Activated naive CD8-positive, alpha-beta T cell treated with anti-CD3 and anti-CD28 coated beads, Interleukin-2, amount 50 U/mL, for 16 hours (primary cell): Measurements from ENCODE around the gene PTTG1.
A peak's percentile ranks its signal among the peaks of the same experiment; 100 is the strongest.

Experiments
- DNase-seq: peaks from one replicate; pipeline ENCODE4 v3.0.0-alpha.2; 2020; ENCODE audit warnings: low read depth, low spot score

The PTTG1 gene

GRCh38 chr5:160421625-160422258 is at the start of gene PTTG1:
TSS of gene PTTG1 (plus strand) at chr5:160421855. CDS start at chr5:160422313, 458 bp downstream.
- DNase-seq, result peak; percentile 79

GRCh38 chr5:160375166-160375565 is 46.5 kb upstream of the PTTG1 start:
- no peak for DNase-seq

- no peak for DNase-seq
Observed at GRCh38 chr5:160375701-160376100, 46.0 kb upstream of the PTTG1 start.

- no peak for DNase-seq
Observed at GRCh38 chr5:160376416-160376815, 45.2 kb upstream of the PTTG1 start.

- DNase-seq, result no peak
Observed at GRCh38 chr5:160377651-160378050, 44.0 kb upstream of the PTTG1 start.

- no peak for DNase-seq
Observed at GRCh38 chr5:160378330-160378729, 43.3 kb upstream of the PTTG1 start.

GRCh38 chr5:160379511-160379910 is 42.1 kb upstream of the PTTG1 start:
- no peak for DNase-seq

- DNase-seq, result no peak
Observed at GRCh38 chr5:160380041-160380440, 41.6 kb upstream of the PTTG1 start.

GRCh38 chr5:160382346-160382745 is 39.3 kb upstream of the PTTG1 start:
- no peak for DNase-seq

GRCh38 chr5:160384681-160385080 is 37.0 kb upstream of the PTTG1 start:
- no peak for DNase-seq

- DNase-seq, result no peak
Observed at GRCh38 chr5:160385496-160385895, 36.2 kb upstream of the PTTG1 start.

GRCh38 chr5:160387445-160387844 is 34.2 kb upstream of the PTTG1 start:
- no peak for DNase-seq

GRCh38 chr5:160390787-160391696 is 30.6 kb upstream of the PTTG1 start:
- no peak for DNase-seq

GRCh38 chr5:160395111-160395510 is 26.5 kb upstream of the PTTG1 start:
- no peak for DNase-seq

- DNase-seq, result no peak
Observed at GRCh38 chr5:160397492-160397891, 24.2 kb upstream of the PTTG1 start.

GRCh38 chr5:160398806-160399205 is 22.8 kb upstream of the PTTG1 start:
- DNase-seq, result no peak

- peak; percentile 21 for DNase-seq
Observed at GRCh38 chr5:160399402-160400353, 22.0 kb upstream of the PTTG1 start, which contains the start of gene FAM200C. TSS of gene FAM200C (minus strand) at chr5:160400054. CDS start at chr5:160395490, 4,564 bp downstream.

- DNase-seq, result peak; percentile 85
Observed at GRCh38 chr5:160418561-160419457, 2.8 kb upstream of the PTTG1 start, which contains the start of gene SLU7. TSS of gene SLU7 (minus strand) at chr5:160419081. CDS start at chr5:160415294, 3,787 bp downstream.

GRCh38 chr5:160419458-160420330 is 2.0 kb upstream of the PTTG1 start:
- no peak for DNase-seq

- no peak for DNase-seq
Observed at GRCh38 chr5:160420331-160420610, 1.4 kb upstream of the PTTG1 start.
